Measurements from ENCODE around the gene PCYT1B. TPM values are rescaled to one million over a fixed set of nuclear protein-coding genes. Genes with fewer than 3 reads are reported as not detected.

PCYT1B gene
- total RNA-seq (2022; extraction: Qiagen RNA extraction; ENCODE audit: low read depth): 0.05 TPM in 1 of 5 replicates, not detected in the others

DNA sequence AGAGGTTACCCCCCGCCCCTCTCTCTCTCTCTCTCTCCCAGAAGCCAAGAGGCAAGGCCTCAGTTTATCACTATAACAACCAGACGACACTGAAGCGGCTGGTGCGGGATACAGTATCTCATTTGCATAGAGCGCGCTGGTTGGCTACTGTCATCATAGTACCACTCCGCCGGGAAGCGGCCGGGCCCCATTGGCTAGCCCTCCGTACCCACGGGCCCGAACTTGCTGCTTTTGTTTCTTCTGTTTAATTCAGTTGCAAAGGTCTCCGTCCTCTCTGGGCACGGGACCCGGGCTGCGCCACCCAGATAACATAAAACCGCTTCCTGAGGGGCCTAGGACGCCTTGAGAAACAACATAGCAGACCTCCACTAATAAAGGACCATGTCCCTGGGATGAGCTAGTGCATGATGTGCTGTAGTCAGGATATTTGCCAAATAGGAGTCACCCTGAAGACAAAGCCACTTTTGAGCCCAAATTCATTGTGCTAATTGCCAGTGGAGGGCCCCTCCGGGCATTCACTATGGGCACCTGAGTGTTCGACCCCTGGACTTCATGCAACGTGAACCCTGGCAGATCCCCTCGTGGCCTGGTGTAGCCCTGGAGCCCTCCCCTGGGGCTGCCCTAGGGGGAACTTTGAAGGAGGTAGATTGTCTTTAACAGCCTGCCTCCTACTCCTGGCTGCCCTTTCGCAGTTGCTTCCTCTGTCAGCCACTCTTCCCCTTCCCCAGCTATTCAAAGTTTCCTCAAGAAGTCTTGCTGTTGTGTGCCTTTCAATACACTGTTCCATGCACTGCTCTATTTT lies at the start of gene PCYT1B:
Gene PCYT1B, minus strand, starts transcription at position 91 of the 802 bp plus-strand sequence. CDS start 242 bp downstream, outside the sequence.

DNA sequence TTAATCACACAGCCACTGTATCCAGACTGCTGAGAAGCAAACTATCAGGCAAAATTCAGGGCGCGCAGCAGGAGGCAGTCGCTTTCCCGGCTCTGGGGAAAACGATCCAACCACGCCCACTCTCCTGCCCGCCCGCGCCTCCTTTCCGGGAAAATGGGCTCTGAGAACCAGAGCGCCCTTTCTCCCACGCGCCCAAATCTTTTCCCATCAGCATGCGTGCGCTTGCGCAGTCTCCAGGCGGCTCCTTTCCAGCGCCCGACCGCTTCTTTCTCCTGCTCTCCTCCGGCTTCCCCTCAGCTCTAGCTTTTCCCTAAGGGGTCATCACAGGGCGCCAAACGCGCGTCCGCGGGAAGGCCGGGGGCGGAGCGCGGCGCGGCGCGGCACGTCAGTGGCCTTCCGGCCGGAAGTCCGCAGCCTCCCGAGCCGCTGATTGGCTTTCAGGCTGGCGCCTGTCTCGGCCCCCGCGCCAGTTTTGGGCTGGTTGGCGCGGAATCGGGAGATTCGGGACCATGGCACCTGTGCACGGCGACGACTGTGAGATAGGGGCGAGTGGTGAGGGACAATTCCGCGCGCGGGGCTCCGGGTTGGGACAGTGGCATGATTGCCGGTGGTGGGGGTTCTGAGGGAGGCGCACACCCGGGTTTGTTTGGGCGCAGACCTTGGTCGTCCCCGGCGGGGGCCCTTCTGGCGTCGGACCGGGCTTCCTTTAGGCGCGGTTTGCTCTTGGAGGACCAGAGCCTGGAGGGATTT lies 46.5 kb upstream of the PCYT1B start, which contains the start of gene POLA1:
Gene POLA1, plus strand, starts transcription at position 466 of the 750 bp plus-strand sequence. Its CDS starts 44 bp downstream, at position 510.

Other genes starting within 250 kb of the PCYT1B start
- gene PDK3, start 182.1 kb downstream of the PCYT1B start, total RNA-seq (2022; extraction: Qiagen RNA extraction; ENCODE audit: low read depth): 5.4 to 7.3 TPM (median 6.6 TPM) in 5 replicates
- gene POLA1, start 46.6 kb upstream of the PCYT1B start, total RNA-seq (2022; extraction: Qiagen RNA extraction; ENCODE audit: low read depth): 9.8 to 13.9 TPM (median 13.6 TPM) in 5 replicates